WTC11 (cell line): ENCODE data around the gene MDH1.
"Not testable (repeated sequence)": the region's sequence is repeated elsewhere in the genome, so short reads cannot be mapped to it uniquely, and the experiment has no call there.

Experiments
- JUN ChIP-seq: sonication (generic); formaldehyde crosslinking; IDR thresholded peaks from 2 replicates; pipeline ENCODE4 v1.8.0; 2023; ENCODE audit warnings: mild to moderate bottlenecking, missing genetic modification reagents
- NFYB ChIP-seq: sonication (generic); formaldehyde crosslinking; conservative IDR thresholded peaks from 2 replicates; pipeline ENCODE4 v1.8.0; 2022; ENCODE audit warnings: low read depth, missing genetic modification reagents
- USF2 ChIP-seq: sonication (generic); formaldehyde crosslinking; IDR thresholded peaks from 2 replicates; pipeline ENCODE4 v1.8.1; 2023; ENCODE audit warnings: mild to moderate bottlenecking, missing genetic modification reagents, moderate library complexity

DNA sequence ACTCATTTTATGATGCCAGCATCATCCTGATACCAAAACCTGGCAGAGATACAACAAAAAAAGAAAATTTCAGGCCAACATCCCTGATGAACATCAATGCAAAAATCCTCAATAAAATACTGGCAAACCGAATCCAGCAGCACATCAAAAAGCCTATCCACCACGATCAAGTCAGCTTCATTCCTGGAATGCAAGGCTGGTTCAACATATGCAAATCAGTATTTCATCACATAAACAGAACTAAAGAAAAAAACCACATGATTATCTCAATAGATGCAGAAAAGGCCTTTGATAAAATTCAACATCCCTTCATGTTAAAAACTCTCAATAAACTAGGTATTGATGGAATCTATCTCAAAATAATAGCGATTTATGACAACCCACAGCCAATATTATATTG, 29.8 kb upstream of the MDH1 start:
- not testable (repeated sequence) for TF ChIP-seq NFYB (CRISPR knock-in tag); USF2 (CRISPR knock-in tag); JUN
